Measurements from ENCODE around the gene ARHGDIA.
A peak's percentile ranks its signal among the peaks of the same experiment; 100 is the strongest.

Gene ARHGDIA

GRCh38 chr17:81822312-81822637, 48.9 kb downstream of the ARHGDIA start:
- Histone ChIP-seq H3K27me3 (ENCODE audit: control insufficient read depth, insufficient read depth, low read length) (no peaks in the 10 kb centered on the region), H3K79me2 (no peaks in the 10 kb centered on the region), H3K27ac (peak overlapping the region; percentile 64), H2AFZ (no peak overlapping the region), H3K9ac (no peak overlapping the region), H3K4me2 (ENCODE audit: low read length) (peak overlapping the region; percentile 55), H3K9me3 (ENCODE audit: control insufficient read depth, low read length) (no peaks in the 10 kb centered on the region), H3K4me1 (peaks cover 17% of the 10 kb centered on the region), H3K4me3 (ENCODE audit: low read depth, low read length) (no peak overlapping the region), H3K36me3 (ENCODE audit: control insufficient read depth, insufficient read depth, low read length) (no peaks in the 10 kb centered on the region)
- TF ChIP-seq, protein P1, sequence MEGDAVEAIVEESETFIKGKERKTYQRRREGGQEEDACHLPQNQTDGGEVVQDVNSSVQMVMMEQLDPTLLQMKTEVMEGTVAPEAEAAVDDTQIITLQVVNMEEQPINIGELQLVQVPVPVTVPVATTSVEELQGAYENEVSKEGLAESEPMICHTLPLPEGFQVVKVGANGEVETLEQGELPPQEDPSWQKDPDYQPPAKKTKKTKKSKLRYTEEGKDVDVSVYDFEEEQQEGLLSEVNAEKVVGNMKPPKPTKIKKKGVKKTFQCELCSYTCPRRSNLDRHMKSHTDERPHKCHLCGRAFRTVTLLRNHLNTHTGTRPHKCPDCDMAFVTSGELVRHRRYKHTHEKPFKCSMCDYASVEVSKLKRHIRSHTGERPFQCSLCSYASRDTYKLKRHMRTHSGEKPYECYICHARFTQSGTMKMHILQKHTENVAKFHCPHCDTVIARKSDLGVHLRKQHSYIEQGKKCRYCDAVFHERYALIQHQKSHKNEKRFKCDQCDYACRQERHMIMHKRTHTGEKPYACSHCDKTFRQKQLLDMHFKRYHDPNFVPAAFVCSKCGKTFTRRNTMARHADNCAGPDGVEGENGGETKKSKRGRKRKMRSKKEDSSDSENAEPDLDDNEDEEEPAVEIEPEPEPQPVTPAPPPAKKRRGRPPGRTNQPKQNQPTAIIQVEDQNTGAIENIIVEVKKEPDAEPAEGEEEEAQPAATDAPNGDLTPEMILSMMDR (IDR thresholded peaks at IDR 0.05) = no peak

DNA sequence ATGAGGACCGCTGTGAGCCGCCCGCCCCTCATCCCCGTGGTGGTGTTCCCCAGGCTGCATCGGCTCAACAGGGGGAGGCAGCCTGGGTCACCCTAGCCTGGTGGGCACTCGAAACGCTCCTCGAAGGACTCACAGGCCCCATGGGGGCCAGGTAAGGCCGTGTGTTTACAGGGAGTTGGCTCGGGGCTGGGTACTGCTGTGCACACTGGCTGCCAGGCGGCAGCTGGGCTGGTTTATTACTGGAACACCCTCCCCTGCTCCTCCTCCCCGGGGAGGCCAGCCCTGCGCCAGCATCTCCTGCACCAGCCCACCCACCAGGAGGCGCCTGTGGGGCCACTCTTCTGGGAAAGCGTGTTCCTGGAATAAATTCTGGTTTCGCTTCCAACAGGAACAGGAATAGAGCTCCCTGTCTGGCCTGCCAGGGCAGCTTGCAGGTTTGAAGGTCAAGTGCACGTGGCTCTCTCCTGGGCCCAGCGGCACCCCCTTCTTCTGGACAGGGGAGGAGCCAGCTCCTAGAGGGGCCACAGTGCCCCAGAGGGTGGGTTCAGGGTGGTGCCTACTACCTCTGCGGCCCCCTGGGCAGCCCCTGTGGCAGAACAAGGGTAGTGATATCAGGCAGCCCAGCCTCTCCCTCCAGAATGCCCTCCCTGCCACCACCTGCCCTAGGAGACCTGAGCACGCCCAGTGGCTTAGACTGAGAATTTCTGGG, 49.4 kb downstream of the ARHGDIA start:
- Histone ChIP-seq H3K4me2 (ENCODE audit: low read length) (peak overlapping the region; percentile 55), H3K4me3 (ENCODE audit: low read depth, low read length) (no peak overlapping the region), H3K27me3 (ENCODE audit: control insufficient read depth, insufficient read depth, low read length) (no peaks in the 10 kb centered on the region), H3K9me3 (ENCODE audit: control insufficient read depth, low read length) (no peaks in the 10 kb centered on the region), H3K9ac (no peak overlapping the region), H3K27ac (peak overlapping the region; percentile 64), H3K36me3 (ENCODE audit: control insufficient read depth, insufficient read depth, low read length) (no peaks in the 10 kb centered on the region), H3K4me1 (peaks cover 17% of the 10 kb centered on the region), H3K79me2 (no peaks in the 10 kb centered on the region), H2AFZ (peak overlapping the region; percentile 7)
- TF ChIP-seq, protein P1 (IDR thresholded peaks at IDR 0.05) = peak; percentile 74

DNA sequence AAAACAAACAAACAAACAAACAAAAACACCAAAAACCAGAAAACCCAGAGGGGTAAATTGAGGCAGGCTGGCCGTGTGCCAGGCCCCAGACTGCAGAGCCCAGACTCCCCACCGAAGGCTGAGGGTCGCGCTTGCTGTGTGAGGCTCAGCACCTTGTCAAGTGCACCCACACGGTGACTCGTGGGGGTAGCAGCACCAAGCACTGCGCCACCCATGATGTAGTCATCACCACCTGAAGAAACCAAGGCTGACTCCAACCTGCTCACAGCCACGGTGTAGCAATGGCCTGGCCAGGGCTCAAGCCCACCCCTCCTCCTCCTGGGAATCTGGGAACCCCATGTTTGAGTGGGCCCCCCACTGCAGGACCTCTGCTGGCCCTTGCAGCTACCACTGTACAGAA, 50.0 kb downstream of the ARHGDIA start:
- peaks cover 17% of the 10 kb centered on the region for H3K4me1 ChIP-seq
- H3K27me3 ChIP-seq (ENCODE audit: control insufficient read depth, insufficient read depth, low read length) = no peaks in the 10 kb centered on the region
- no peak overlapping the region for H3K27ac ChIP-seq
- TF ChIP-seq, protein P1 (IDR thresholded peaks at IDR 0.05) = no peak
- H3K4me3 ChIP-seq (ENCODE audit: low read depth, low read length) = no peak overlapping the region
- H3K9me3 ChIP-seq (ENCODE audit: control insufficient read depth, low read length) = no peaks in the 10 kb centered on the region
- no peaks in the 10 kb centered on the region for H3K79me2 ChIP-seq
- no peak overlapping the region for H3K4me2 ChIP-seq (ENCODE audit: low read length)
- no peak overlapping the region for H2AFZ ChIP-seq
- H3K9ac ChIP-seq = no peak overlapping the region
- H3K36me3 ChIP-seq (ENCODE audit: control insufficient read depth, insufficient read depth, low read length) = no peaks in the 10 kb centered on the region

- no peaks in the 10 kb centered on the region for H3K9me3 ChIP-seq (ENCODE audit: control insufficient read depth, low read length)
Observed at GRCh38 chr17:81819708-81820107, 51.4 kb downstream of the ARHGDIA start.

More at GRCh38 chr17:81819708-81820107, 51.4 kb downstream of the ARHGDIA start:
- Histone ChIP-seq H3K36me3 (ENCODE audit: control insufficient read depth, insufficient read depth, low read length) (no peaks in the 10 kb centered on the region), H2AFZ (peak overlapping the region; percentile 63), H3K9ac (no peak overlapping the region), H3K27me3 (ENCODE audit: control insufficient read depth, insufficient read depth, low read length) (no peaks in the 10 kb centered on the region), H3K4me1 (peaks cover 20% of the 10 kb centered on the region), H3K4me2 (ENCODE audit: low read length) (peak overlapping the region; percentile 26), H3K4me3 (ENCODE audit: low read depth, low read length) (no peak overlapping the region), H3K27ac (no peak overlapping the region), H3K79me2 (no peaks in the 10 kb centered on the region)
- TF ChIP-seq, protein P1 (IDR thresholded peaks at IDR 0.05) = no peak

Data from parathyroid adenoma (tissue), 2 donors.